Activated T-cell treated with anti-CD3 and anti-CD28 coated beads for 1 hour (primary cell): ENCODE measurements around the gene CYB561.
A peak's percentile ranks its signal among the peaks of the same experiment; 100 is the strongest.
"Not testable (repeated sequence)": the region's sequence is repeated elsewhere in the genome, so short reads cannot be mapped to it uniquely, and the experiment has no call there.

Experiments used
- DNase-seq: peaks from one replicate; pipeline ENCODE4 v3.0.0-alpha.2; 2020; ENCODE audit warnings: low read depth

Gene CYB561

GRCh38 chr17:63478814-63479494 is 32.8 kb upstream of the CYB561 start:
- peak; percentile 62 for DNase-seq

- DNase-seq = no peak
These were observed 31.7 kb upstream of the CYB561 start for GRCh38 chr17:63477480-63478440.

- peak; percentile 12 for DNase-seq
These were observed 30.9 kb upstream of the CYB561 start, which contains the start of gene ACE for GRCh38 chr17:63476854-63477479. ACE (plus strand) TSS chr17:63477061; CDS start chr17:63477095, 34 bp downstream.

- no peak for DNase-seq
These were observed 30.4 kb upstream of the CYB561 start for GRCh38 chr17:63476459-63476853.

- DNase-seq = no peak
These were observed 29.6 kb upstream of the CYB561 start for GRCh38 chr17:63475491-63476412.

GRCh38 chr17:63474586-63475460 is 28.7 kb upstream of the CYB561 start:
- no peak for DNase-seq

- DNase-seq = no peak
These were observed 28.1 kb upstream of the CYB561 start for GRCh38 chr17:63474174-63474573.

- not testable (repeated sequence) for DNase-seq
These were observed 22.0 kb upstream of the CYB561 start for GRCh38 chr17:63468099-63468498.

GRCh38 chr17:63464691-63465236 is 18.7 kb upstream of the CYB561 start:
- no peak for DNase-seq

- no peak for DNase-seq
These were observed 17.7 kb upstream of the CYB561 start for GRCh38 chr17:63463771-63464170.

- no peak for DNase-seq
These were observed 13.9 kb upstream of the CYB561 start for GRCh38 chr17:63460018-63460417.

GRCh38 chr17:63458478-63458877 is 12.4 kb upstream of the CYB561 start:
- no peak for DNase-seq

GRCh38 chr17:63455417-63455816 is 9.3 kb upstream of the CYB561 start:
- no peak for DNase-seq

- DNase-seq = no peak
These were observed 8.8 kb upstream of the CYB561 start for GRCh38 chr17:63454915-63455314.

GRCh38 chr17:63454357-63454756 is 8.3 kb upstream of the CYB561 start:
- DNase-seq = not testable (repeated sequence)

GRCh38 chr17:63452962-63453551 is 7.0 kb upstream of the CYB561 start:
- no peak for DNase-seq

GRCh38 chr17:63452046-63452961 is 6.2 kb upstream of the CYB561 start:
- no peak for DNase-seq

GRCh38 chr17:63451150-63451549 is 5.0 kb upstream of the CYB561 start:
- no peak for DNase-seq

- no peak for DNase-seq
These were observed 4.4 kb upstream of the CYB561 start for GRCh38 chr17:63450551-63450950.
